MM.1S (cell line): Measurements from ENCODE around the gene ZIC4.

ENCODE experiments used
- CTCF ChIP-seq: fragments of 300-600 bp; sonication (generic); IDR thresholded peaks from 2 replicates; pipeline ENCODE4 v1.5.1; 2016; ENCODE audit warnings: antibody characterized with exemption, low read length, mixed read lengths
- EZH2phosphoT487 ChIP-seq: fragments of 300-600 bp; sonication (generic); IDR thresholded peaks from 2 replicates; pipeline ENCODE4 v1.6.1; 2018; ENCODE audit warnings: antibody characterized with exemption, low read length

GRCh38 chr3:147368151-147368550 lies 38.2 kb downstream of the ZIC4 start:
- TF ChIP-seq CTCF: no peak
- TF ChIP-seq EZH2phosphoT487: no peak
